HG02970 (cell line): Measurements from ENCODE around the gene MS4A10.
A peak's percentile ranks its signal among the peaks of the same experiment; 100 is the strongest.
"Not testable (repeated sequence)": the region's sequence is repeated elsewhere in the genome, so short reads cannot be mapped to it uniquely, and the experiment has no call there.

Source experiments
- ATAC-seq: cut with Tn5 transposase; IDR thresholded peaks from one replicate; pipeline ENCODE4 v1.9.1; 2021; ENCODE audit warnings: mild to moderate bottlenecking, moderate library complexity, moderate number of reproducible peaks; ENCODE audit not compliant: unreplicated experiment, low FRiP score

The MS4A10 gene

GRCh38 chr11:60785136-60785535, at the start of gene MS4A10:
Gene MS4A10 (plus strand): TSS chr11:60785333. CDS start chr11:60790336, 5,003 bp downstream.
- ATAC-seq = no peak

DNA sequence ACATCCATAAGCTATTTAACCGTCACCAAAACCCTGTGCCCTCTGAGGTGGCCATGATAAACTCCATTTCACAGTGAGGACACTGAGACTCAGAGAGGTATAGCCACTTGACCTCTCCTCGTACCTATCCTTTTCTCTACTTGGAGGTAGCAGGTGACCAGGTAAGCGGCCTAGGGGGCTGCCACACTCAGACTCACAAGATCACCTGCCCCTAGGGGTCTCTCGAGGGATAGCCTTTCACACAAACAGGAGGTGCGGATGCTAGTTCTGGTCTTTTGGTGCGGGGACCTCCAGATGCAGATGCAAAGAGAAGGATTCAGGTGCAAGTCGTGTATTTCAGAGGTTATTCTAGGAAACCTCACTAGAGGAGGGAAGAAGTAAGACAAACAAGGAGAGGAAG, 46.0 kb upstream of the MS4A10 start:
- ATAC-seq = no peak

GRCh38 chr11:60740573-60740972, 44.6 kb upstream of the MS4A10 start:
- ATAC-seq = no peak

DNA sequence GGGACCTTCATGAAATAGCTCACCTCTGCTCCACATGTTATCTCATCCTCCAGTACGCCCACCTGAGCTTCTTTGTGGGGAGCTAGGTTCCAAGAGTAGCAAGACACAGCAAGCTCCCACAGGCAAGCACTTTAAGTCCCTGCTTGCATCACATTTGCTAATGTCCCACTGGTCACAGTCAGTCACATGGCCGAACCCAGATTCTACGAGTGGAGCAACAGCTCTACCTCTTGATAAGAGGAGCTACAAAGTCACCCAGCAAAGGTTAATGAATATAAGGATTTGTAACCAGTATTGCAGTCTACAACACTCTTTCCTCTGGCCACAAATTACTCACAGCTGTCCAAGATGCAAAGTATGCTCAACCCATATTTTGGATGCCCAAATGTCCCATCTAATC, 43.7 kb upstream of the MS4A10 start:
- no peak for ATAC-seq

DNA sequence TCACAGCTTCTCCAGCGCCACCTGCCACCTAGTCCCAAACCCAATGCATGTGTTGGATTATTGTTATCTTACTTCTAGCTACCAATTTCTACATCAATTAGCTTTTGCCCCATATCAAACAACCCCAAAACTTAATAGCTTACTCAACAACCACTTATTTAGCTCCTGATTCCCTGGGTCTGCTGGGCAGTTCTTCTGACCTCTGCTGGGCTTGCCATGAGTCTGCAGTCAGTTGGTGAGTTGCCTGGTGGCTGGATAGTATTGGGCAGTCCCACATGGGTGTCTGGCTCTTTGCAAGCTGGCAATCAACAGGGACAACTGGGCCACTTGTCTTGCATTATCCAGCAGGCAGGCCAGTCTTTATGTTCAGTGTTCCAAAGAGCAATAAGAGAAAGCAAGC, 42.1 kb upstream of the MS4A10 start:
- no peak for ATAC-seq

DNA sequence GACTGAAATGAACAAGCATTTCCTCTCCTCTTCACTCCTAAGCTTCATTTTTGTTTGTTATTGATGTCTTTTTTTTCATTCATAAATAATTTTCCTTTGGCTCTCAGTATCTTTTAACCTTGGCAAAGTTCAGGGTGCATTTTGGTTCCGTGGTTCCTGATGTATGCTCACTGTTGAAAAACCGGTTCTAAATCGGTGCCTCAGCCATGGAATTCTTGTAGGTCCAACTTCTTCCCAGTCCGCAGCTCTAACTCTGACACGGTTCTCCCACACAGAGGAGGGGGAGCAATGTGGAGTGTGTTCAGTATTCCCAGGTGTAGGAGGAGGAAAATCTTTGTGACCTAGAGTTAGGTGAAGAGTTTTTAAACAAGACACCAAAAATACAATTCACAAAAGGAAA, 41.0 kb upstream of the MS4A10 start:
- ATAC-seq = no peak

GRCh38 chr11:60747359-60747873, 37.7 kb upstream of the MS4A10 start:
- no peak for ATAC-seq

DNA sequence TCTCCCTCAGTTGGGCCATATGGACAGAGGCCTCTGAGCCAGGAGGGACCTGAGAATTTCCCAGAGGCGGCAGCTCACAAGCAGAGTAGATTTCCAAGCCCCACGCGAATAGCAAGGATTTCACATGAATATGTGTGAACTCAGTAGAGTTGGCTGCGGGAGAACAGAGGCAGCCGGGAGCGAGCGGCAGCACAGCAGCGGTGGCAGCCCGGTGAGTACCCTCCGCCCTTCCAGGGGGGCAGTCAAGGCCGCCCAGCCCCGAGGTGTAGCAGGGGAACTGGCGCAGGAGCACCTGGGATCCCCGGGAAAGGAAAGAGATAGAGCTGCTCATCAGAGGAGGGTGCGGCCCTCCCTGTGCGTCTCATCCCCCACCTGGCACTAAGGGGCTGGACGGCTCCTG, 36.9 kb upstream of the MS4A10 start:
- no peak for ATAC-seq

- no peak for ATAC-seq
Measured at GRCh38 chr11:60748821-60749220, 36.3 kb upstream of the MS4A10 start.

- ATAC-seq = no peak
Measured at GRCh38 chr11:60750911-60751310, 34.2 kb upstream of the MS4A10 start.

GRCh38 chr11:60753309-60753708, 31.8 kb upstream of the MS4A10 start:
- ATAC-seq = no peak

- no peak for ATAC-seq
Measured at GRCh38 chr11:60754887-60755286, 30.2 kb upstream of the MS4A10 start.

GRCh38 chr11:60756307-60757032, 28.7 kb upstream of the MS4A10 start, which contains the start of gene MS4A15:
Gene MS4A15 (plus strand): TSS chr11:60756867. CDS start chr11:60763734, 6,867 bp downstream.
- ATAC-seq = no peak

DNA sequence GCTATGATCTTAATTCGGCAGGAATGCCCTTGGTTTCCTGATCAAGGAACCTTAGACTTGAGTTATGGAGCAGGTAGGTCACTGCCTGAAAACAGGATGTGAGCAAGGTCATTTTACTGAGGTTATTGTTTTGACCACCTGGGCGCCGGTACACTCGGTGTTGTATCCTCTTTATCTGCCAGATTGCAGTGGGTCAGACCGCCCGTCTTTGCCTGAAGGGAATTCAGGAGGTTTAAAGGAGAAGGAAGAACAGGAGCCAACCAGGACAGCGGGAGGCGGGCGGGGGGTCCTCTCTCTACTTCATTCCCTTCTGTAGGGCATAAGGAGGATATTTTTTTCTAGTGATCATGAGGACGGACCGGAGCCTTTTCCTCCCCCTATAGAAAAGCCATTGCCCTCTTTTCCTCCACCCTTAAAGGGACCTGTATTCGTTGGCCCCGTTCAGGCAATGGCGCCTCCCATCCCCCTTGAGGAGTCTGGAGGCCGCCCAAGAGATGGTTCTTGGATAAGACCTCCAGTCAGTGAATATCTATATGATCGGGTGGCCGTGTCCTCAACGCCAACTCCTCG, 27.8 kb upstream of the MS4A10 start:
- ATAC-seq = no peak

GRCh38 chr11:60758671-60759070, 26.5 kb upstream of the MS4A10 start:
- not testable (repeated sequence) for ATAC-seq

- ATAC-seq = not testable (repeated sequence)
Measured at GRCh38 chr11:60759438-60760225, 25.5 kb upstream of the MS4A10 start.

DNA sequence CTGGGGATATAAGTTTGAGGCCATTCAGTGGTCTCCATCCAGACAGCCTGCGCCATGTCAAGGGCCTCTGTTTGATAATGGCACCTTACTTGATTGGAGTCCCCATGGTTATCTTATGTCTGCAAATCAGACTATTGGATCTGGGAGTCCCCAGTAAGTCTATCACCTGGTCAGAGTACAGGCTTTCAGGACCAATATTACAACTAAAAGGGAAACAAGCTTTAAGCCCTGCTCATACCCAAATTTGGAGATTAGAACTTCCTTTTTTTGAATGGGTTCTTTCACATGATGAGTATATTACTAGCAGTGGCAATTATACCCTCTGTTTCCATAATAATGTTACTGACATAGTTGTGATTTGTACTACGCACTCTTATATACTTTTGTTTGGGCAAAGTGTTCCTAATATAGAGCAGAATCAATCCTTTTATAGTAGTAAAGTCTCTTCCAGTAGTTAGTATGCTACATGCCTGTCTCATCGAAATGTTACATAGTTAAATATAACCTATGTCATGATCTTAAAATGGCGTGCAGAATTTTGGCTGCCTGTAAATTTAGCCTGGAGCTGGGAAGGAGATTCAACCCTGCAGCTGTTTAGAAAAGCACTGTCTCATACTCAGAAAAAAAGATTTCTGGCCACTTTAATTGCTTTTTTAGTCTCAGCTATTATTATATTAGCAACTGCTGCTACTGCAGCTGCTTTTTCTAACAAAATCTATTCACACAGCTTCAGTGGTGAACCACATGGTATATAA, 23.5 kb upstream of the MS4A10 start:
- ATAC-seq = no peak

GRCh38 chr11:60762851-60763691, 22.1 kb upstream of the MS4A10 start:
- peak; percentile 53 for ATAC-seq

- no peak for ATAC-seq
Measured at GRCh38 chr11:60763692-60764369, 21.3 kb upstream of the MS4A10 start.
